ENCODE measurements around the gene ATR.
"Not testable (repeated sequence)": the region's sequence is repeated elsewhere in the genome, so short reads cannot be mapped to it uniquely, and the experiment has no call there.

The ATR gene

GRCh38 chr3:142578329-142579223 lies at the start of gene ATR:
Gene ATR (minus strand): TSS chr3:142578733. CDS start chr3:142578704, 29 bp downstream.
- DNase-seq = peak; percentile 97

- no peak for DNase-seq
These were observed 48.4 kb upstream of the ATR start for GRCh38 chr3:142626971-142627370.

GRCh38 chr3:142625153-142625440 lies 46.6 kb upstream of the ATR start:
- DNase-seq = no peak

GRCh38 chr3:142624341-142625152 lies 46.0 kb upstream of the ATR start:
- DNase-seq = no peak

GRCh38 chr3:142623194-142623593 lies 44.7 kb upstream of the ATR start:
- DNase-seq = no peak

- no peak for DNase-seq
These were observed 43.9 kb upstream of the ATR start for GRCh38 chr3:142622405-142622804.

GRCh38 chr3:142618917-142619461 lies 40.5 kb upstream of the ATR start:
- no peak for DNase-seq

- no peak for DNase-seq
These were observed 36.6 kb upstream of the ATR start for GRCh38 chr3:142615171-142615570.

- DNase-seq = no peak
These were observed 35.6 kb upstream of the ATR start for GRCh38 chr3:142614059-142614626.

GRCh38 chr3:142613491-142613890 lies 35.0 kb upstream of the ATR start:
- no peak for DNase-seq

- no peak for DNase-seq
These were observed 32.7 kb upstream of the ATR start for GRCh38 chr3:142611206-142611605.

- DNase-seq = no peak
These were observed 30.6 kb upstream of the ATR start for GRCh38 chr3:142609136-142609535.

- DNase-seq = no peak
These were observed 30.1 kb upstream of the ATR start for GRCh38 chr3:142608631-142609030.

GRCh38 chr3:142604940-142605339 lies 26.4 kb upstream of the ATR start:
- DNase-seq = no peak

GRCh38 chr3:142603386-142603705 lies 24.8 kb upstream of the ATR start:
- DNase-seq = not testable (repeated sequence)

GRCh38 chr3:142602619-142603385 lies 24.3 kb upstream of the ATR start:
- DNase-seq = no peak

GRCh38 chr3:142601713-142602112 lies 23.2 kb upstream of the ATR start:
- no peak for DNase-seq

GRCh38 chr3:142597906-142598305 lies 19.4 kb upstream of the ATR start:
- no peak for DNase-seq

- no peak for DNase-seq
These were observed 18.2 kb upstream of the ATR start for GRCh38 chr3:142596726-142597088.

GRCh38 chr3:142595951-142596725 lies 17.6 kb upstream of the ATR start, which contains the start of gene PLS1:
Gene PLS1 (plus strand): TSS chr3:142596393. CDS start chr3:142664238, 67,845 bp downstream.
- DNase-seq = peak; percentile 96

- no peak for DNase-seq
These were observed 17.0 kb upstream of the ATR start for GRCh38 chr3:142595581-142595950.

GRCh38 chr3:142595141-142595540 lies 16.6 kb upstream of the ATR start:
- DNase-seq = no peak
